GM10847 (cell line): ENCODE results near the gene HMCES.

Experiments used
- POLR2A ChIP-seq: IDR thresholded peaks from 2 replicates; pipeline ENCODE4 v1.6.1; 2011; ENCODE audit not compliant: insufficient read length; ENCODE audit errors: extremely low read depth

The HMCES gene

GRCh38 chr3:129278966-129279906 lies 566 bp downstream of the HMCES start:
- peak; percentile 5 for TF ChIP-seq POLR2A

DNA sequence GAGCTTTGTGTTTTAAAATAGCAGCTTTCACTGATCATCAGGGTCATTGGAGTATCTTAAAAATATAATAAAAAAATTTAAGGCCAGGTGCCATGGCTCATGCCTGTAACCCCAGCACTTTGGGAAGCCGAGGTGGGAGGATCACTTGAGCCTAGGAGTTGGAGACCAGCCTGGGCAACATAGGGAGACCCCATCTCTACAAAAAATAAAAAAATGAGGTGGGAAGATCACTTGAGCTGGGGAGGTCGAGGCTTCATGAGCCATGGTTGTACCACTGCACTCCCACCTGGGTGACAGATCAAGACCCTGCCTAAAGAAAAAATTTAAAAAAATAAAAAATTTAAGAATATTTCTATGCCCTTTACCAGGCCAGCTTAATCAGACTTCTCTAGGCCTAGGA lies 1.5 kb downstream of the HMCES start:
- TF ChIP-seq POLR2A, result no peak

DNA sequence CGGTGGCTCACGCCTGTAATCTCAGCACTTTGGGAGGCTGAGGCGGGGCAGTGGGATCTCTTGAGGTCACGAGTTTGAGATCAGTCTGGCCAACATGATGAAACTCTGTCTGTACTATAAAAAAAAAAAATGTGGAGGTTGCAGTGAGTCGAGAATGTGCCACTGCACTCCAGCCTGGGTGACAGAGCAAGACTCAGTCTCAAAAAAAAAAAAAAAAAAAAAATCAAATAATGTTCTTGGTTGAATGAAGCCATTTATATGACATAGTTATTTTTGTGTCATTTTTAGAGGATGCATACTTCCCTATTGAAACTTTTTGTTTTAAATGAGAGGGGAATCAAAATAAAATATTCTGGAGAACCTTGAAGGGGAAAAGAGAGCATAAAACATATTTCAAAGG lies 3.1 kb downstream of the HMCES start:
- TF ChIP-seq POLR2A, result no peak

GRCh38 chr3:129282727-129283327 lies 4.2 kb downstream of the HMCES start:
- no peak for TF ChIP-seq POLR2A

- TF ChIP-seq POLR2A, result no peak
Measured at GRCh38 chr3:129286081-129286480, 7.4 kb downstream of the HMCES start.

DNA sequence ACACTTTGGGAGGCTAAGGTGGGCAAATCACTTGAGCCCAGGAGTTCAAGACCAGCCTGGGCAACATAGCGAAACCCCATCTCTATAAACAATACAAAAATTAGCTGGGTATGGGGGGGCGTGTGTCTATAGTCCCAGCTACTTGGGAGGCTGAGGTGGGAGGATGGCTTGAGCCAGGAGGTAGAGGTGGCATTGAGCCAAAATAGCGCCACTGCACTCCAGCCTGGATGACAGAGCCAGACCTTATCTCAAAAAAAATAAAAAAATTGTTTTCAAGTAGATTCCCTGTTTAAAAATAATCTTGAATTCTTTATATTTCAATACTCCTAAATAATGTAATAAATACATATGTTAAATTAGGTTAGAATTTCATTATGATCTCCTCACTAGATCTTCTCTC lies 9.8 kb downstream of the HMCES start:
- no peak for TF ChIP-seq POLR2A

DNA sequence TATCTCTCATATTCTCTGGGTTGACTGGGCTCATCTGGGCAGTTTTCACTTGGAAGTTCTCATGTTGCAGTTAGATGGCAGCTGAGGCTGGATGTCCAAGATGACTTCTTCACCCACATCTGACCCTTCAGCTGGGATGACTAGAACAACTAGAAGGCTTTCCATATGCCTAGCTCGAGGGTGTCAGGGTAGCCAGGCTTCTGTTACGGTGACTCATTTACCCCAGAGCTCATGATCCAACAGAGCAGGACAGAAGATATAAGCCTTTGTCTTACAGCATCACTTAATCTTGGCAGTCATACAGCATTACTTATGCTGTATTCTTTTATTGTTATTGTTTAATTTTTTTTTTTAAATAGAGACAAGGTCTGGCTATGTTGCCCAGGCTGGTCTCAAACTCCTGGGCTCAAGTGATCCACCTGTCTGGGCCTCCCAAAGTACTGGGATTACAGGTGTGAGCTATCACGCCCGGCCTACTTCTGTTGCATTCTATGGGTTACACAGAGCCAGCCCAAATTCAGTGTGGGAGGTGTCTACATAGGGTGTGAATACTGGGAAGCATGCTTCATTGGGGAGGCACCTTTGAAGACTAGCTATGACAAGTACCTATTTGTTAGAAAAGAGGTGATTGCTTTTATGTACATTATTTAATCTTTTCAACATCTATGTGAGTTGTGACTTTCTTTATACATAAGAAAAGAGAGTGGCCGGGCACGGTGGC lies 10.7 kb downstream of the HMCES start:
- TF ChIP-seq POLR2A, result no peak

- TF ChIP-seq POLR2A, result no peak
Measured at GRCh38 chr3:129291236-129291886, 12.7 kb downstream of the HMCES start.

- no peak for TF ChIP-seq POLR2A
Measured at GRCh38 chr3:129295286-129295685, 16.6 kb downstream of the HMCES start.

DNA sequence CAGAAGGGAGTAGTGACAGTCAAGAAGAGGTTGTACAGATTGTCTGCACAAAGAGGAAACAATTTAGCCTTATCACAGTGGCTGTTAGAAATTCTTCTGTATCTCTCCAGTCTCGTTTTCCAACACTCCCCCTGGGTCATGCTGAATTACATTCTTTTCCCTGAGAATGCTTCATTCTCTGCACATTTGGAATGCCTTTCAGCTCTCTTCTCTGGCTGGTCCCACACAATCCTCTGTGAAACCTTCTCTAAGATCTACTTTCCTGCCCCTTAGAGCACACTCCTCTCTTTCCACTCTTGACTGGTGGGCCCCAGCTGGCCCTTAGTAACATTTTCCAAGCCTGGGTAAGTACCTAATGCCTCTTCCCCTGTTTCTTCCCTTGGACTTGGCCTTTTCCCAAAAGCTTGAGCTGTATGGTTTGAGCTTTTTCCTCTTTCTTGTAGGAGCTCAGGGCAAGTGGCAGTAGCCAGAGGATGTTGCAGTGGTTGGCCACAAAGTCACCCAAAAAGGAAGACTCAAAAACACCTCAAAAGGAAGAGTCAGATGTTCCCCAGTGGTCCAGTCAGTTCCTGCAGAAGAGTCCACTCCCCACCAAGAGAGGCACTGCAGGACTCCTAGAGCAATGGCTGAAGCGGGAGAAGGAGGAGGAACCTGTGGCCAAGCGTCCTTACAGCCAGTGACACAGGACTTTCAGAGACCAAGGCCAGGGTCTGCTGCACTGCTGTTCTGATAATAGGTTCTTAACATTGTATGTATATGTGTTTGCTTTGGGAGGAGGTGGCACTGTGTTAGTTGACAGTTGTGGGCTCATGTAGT lies 25.7 kb downstream of the HMCES start:
- no peak for TF ChIP-seq POLR2A

DNA sequence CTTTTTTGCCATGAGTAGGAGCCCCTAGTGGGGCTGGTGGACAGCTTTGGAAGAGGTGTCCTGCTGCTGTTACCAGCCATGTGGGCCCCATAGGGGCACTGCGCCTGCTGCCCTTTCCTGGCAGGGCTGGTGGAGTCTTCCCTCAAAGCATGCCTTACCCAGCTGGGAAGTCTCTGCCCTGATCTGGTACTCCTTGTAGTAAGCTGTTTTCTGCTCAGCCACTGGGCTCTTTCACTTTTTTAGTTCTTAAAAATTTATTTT lies 26.2 kb downstream of the HMCES start:
- no peak for TF ChIP-seq POLR2A

- TF ChIP-seq POLR2A, result peak; percentile 22
Measured at GRCh38 chr3:129305592-129306091, 27.0 kb downstream of the HMCES start.

- TF ChIP-seq POLR2A, result no peak
Measured at GRCh38 chr3:129308636-129309035, 30.0 kb downstream of the HMCES start.

GRCh38 chr3:129310111-129311011 lies 31.7 kb downstream of the HMCES start:
- no peak for TF ChIP-seq POLR2A
